Uterus (tissue), 4 donors: ENCODE data around the gene CCDC174. TPM values are rescaled to one million over a fixed set of nuclear protein-coding genes. Genes with fewer than 3 reads are reported as not detected.

Experiments
- DNase-seq, 2 donors: peaks; one replicate each; pipeline ENCODE4 v3.0.0-alpha.2; 2019 to 2020
- H3K27ac ChIP-seq, 2 donors: fragments of 200-600 bp; sonication (generic); 1 replicate in 1 of 2; 2 replicates in 1 of 2; pipeline ENCODE4 v1.5.1; 2016 to 2018
- H3K27me3 ChIP-seq, 2 donors: fragments of 200-600 bp; sonication (generic); one replicate each; pipeline ENCODE4 v1.5.1; 2018 to 2019; ENCODE audit warnings: control low read depth in 1 of 2
- H3K36me3 ChIP-seq, 2 donors: fragments of 200-600 bp; sonication (generic); one replicate each; pipeline ENCODE4 v1.5.1; 2019; ENCODE audit warnings: control low read depth in 1 of 2
- H3K4me1 ChIP-seq, 2 donors: fragments of 200-600 bp; sonication (generic); one replicate each; pipeline ENCODE4 v1.5.1; 2018 to 2019; ENCODE audit warnings: control low read depth in 1 of 2
- H3K4me3 ChIP-seq, 2 donors: fragments of 200-600 bp; sonication (generic); 1 replicate in 1 of 2; 2 replicates in 1 of 2; pipeline ENCODE4 v1.5.1; 2018 to 2019; ENCODE audit warnings: mild to moderate bottlenecking in 1 of 2
- H3K9me3 ChIP-seq, 2 donors: fragments of 200-600 bp; sonication (generic); one replicate each; pipeline ENCODE4 v1.5.1; 2019; ENCODE audit warnings: control low read depth in 1 of 2
- CTCF ChIP-seq, 4 experiments: fragments of 200-600 bp in 2 of 4; fragments of 450-650 bp in 2 of 4; sonication (generic) in 2 of 4; IDR thresholded peaks; one replicate each; pipeline ENCODE4 v1.5.1; 2016 to 2019; ENCODE audit warnings: antibody characterized with exemption in 4 of 4, mild to moderate bottlenecking in 2 of 4, moderate library complexity in 1 of 4
- POLR2A ChIP-seq, 2 donors: fragments of 450-650 bp; IDR thresholded peaks; one replicate each; pipeline ENCODE4 v1.6.1; 2016; ENCODE audit warnings: antibody characterized with exemption in 2 of 2, mild to moderate bottlenecking in 1 of 2, moderate library complexity in 1 of 2
- intact Hi-C: fragments of 100-400 bp; cut with DNase I; formaldehyde crosslinking; loops from one replicate; pipeline ENCODE4 v1.15.1; 2023; ENCODE audit warnings: low total_unique reads
- total RNA-seq, 4 donors: library from RNA; depleted of rRNA in 3 of 4; stranded (reverse); fragments of >200 nt in 3 of 4; gene quantifications; one replicate each; pipeline versions ENCODE4 v1.1.0 to v1.2.4, GENCODE V29; 2014 to 2023
- donor health status: DM: yes; HTN: yes; CAD: no.

The CCDC174 gene
- total RNA-seq, 4 donors from 2014 or later: 5.3 to 33.1 (median 14.4) TPM

GRCh38 chr3:14699643-14700042 is 48.1 kb downstream of the CCDC174 start:
- Histone ChIP-seq H3K27me3 (no peaks in the 10 kb centered on the region), H3K27ac (no peak overlapping the region), H3K4me3 (no peak overlapping the region), H3K36me3 (no peaks in the 10 kb centered on the region), H3K9me3 (no peaks in the 10 kb centered on the region), H3K4me1 (no peaks in the 10 kb centered on the region)
- TF ChIP-seq CTCF (IDR thresholded peaks at IDR 0.05): no peak
- DNase-seq: no peak
- intact Hi-C loops: no loop called here

GRCh38 chr3:14700891-14701290 is 49.3 kb downstream of the CCDC174 start:
- no peak overlapping the region for H3K4me3 ChIP-seq

GRCh38 chr3:14701676-14702075 is 50.1 kb downstream of the CCDC174 start:
- intact Hi-C loops: no loop called here
- Histone ChIP-seq H3K9me3 (no peaks in the 10 kb centered on the region), H3K4me1 (no peaks in the 10 kb centered on the region), H3K36me3 (no peaks in the 10 kb centered on the region), H3K4me3 (no peak overlapping the region), H3K27ac (no peak overlapping the region), H3K27me3 (no peaks in the 10 kb centered on the region)
- no peak for DNase-seq
- no peak for TF ChIP-seq POLR2A (IDR thresholded peaks at IDR 0.05)
- no peak for TF ChIP-seq CTCF (IDR thresholded peaks at IDR 0.05)

More at GRCh38 chr3:14700891-14701290, 49.3 kb downstream of the CCDC174 start:
- intact Hi-C loops: no loop called here
- DNase-seq: no peak
- no peak overlapping the region for H3K27ac ChIP-seq
- no peaks in the 10 kb centered on the region for H3K9me3 ChIP-seq
- no peaks in the 10 kb centered on the region for H3K27me3 ChIP-seq
- TF ChIP-seq CTCF (IDR thresholded peaks at IDR 0.05): no peak
- TF ChIP-seq POLR2A (IDR thresholded peaks at IDR 0.05): no peak
- no peaks in the 10 kb centered on the region for H3K36me3 ChIP-seq
- H3K4me1 ChIP-seq: no peaks in the 10 kb centered on the region

GRCh38 chr3:14703128-14703750 is 51.7 kb downstream of the CCDC174 start:
- Histone ChIP-seq H3K4me3 (no peak overlapping the region), H3K9me3 (no peaks in the 10 kb centered on the region), H3K27me3 (no peaks in the 10 kb centered on the region), H3K36me3 (no peaks in the 10 kb centered on the region), H3K27ac (no peak overlapping the region), H3K4me1 (no peaks in the 10 kb centered on the region)
- no peak for TF ChIP-seq CTCF (IDR thresholded peaks at IDR 0.05)
- no peak for TF ChIP-seq POLR2A (IDR thresholded peaks at IDR 0.05)
- DNase-seq: no peak
- intact Hi-C loops: no loop called here

- no peaks in the 10 kb centered on the region for H3K4me1 ChIP-seq
- DNase-seq: no peak
- H3K9me3 ChIP-seq: no peaks in the 10 kb centered on the region
- no peaks in the 10 kb centered on the region for H3K36me3 ChIP-seq
- TF ChIP-seq CTCF (IDR thresholded peaks at IDR 0.05) (no peak), POLR2A (IDR thresholded peaks at IDR 0.05) (no peak)
- no peak overlapping the region for H3K4me3 ChIP-seq
- intact Hi-C loops: no loop called here
- H3K27me3 ChIP-seq: no peaks in the 10 kb centered on the region
- H3K27ac ChIP-seq: no peak overlapping the region
Observed at GRCh38 chr3:14703791-14704190, 52.2 kb downstream of the CCDC174 start.
